HG03354 (cell line): ENCODE data around the gene P3H4.

Experiments used
- ATAC-seq: cut with Tn5 transposase; IDR thresholded peaks from one replicate; pipeline ENCODE4 v1.9.1; 2021; ENCODE audit warnings: mild to moderate bottlenecking; ENCODE audit not compliant: unreplicated experiment, poor library complexity, severe bottlenecking

Gene P3H4

DNA sequence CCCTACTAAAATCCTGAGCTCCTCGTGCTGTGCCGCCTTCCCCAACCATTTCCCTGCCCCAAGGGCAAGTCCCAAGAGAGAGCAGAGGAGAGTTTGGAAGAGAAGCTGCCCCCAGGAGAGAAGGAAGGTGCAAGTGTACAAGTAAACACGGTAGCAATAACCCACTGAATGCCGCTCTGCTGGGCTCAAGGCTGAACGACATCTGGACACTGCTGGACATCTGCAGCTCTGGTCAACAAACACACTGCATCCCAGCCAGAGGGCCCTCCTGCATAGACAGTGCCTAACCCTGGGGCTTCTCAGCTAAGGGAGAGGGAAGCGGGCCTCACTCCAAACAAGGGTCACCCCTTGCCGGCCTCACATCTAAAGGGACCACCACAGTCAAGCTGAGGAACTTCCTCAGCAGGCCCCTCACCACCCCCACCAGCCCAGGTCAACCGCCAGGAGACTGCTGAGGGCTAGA lies 38.0 kb downstream of the P3H4 start:
- no peak for ATAC-seq

- ATAC-seq, result no peak
Measured at GRCh38 chr17:41773190-41773588, 38.6 kb downstream of the P3H4 start.

GRCh38 chr17:41772586-41773189 lies 39.1 kb downstream of the P3H4 start:
- ATAC-seq, result no peak

GRCh38 chr17:41772218-41772585 lies 39.5 kb downstream of the P3H4 start:
- no peak for ATAC-seq

GRCh38 chr17:41771389-41772206 lies 40.2 kb downstream of the P3H4 start:
- ATAC-seq, result no peak

DNA sequence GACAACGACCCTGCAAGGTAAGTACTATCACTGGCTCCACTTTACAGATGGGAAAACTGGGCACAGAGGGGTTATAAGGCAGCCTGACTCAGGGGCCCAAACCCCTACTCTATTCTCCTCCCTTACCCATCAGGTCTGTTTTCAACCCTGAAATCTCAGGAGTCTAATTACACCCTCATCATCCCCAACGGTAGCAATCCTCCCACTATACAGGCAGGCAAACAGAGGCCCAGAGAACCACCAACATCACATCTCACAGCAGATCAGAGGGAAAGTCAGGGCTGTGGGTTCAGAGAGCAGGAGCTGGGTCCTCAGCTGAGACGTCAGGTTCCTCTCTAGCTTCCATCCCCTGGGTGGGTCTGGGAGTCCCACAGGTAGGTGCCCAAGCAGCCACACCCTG lies 41.8 kb downstream of the P3H4 start:
- ATAC-seq, result no peak

DNA sequence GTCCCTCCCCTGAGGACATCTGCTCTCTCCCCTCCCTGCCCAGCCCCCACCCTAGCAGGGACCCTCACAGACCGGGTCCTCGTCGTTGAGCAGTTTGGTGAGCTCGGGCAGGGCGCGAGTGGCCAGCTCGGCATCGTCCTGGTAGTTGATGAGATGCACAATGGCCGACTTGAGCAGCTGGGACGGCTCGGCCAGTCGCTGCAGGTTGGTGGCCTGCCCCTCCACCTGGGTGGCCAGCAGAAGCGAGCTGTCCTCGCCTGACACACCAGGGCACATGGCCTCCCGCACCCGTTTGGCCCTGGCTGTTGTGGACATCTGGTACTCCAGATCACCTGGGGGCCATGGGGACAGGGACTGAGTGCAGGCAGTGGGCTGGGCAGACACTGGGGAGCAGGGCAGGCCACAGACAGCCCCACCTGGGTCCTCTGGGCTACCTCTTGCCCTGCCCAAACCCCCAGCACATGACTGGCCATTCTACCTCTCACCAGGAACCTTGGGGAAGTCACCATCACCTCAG lies 42.3 kb downstream of the P3H4 start:
- no peak for ATAC-seq

DNA sequence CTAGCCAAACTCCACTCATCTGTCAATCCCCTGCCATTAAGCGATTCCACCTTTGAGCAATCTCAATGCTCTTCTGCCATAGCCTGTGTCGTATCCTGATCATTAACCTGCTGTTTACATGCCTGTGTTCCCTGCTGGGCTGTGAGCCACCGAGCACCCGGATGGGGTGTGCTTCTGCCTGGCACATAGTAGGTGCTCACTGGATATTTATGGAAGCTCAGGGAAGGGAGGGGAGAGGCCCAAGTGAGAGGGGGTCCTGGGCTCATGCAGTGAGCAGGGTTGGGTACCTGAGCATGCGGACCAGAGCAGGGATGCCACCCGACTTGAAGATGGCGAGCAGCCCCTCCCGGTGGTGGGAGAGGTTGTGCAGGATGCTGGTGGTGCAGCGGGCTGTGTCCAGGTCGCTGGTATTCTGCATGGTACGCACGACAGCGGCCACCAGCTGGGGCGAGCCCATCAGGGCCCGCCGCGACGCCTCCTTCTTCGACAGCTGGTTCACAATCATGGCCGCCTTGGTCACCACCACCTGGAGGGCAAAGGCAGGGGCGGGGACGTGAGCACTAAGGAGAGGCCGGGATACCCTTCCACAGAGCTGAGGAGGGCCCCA lies 43.0 kb downstream of the P3H4 start:
- ATAC-seq, result no peak

DNA sequence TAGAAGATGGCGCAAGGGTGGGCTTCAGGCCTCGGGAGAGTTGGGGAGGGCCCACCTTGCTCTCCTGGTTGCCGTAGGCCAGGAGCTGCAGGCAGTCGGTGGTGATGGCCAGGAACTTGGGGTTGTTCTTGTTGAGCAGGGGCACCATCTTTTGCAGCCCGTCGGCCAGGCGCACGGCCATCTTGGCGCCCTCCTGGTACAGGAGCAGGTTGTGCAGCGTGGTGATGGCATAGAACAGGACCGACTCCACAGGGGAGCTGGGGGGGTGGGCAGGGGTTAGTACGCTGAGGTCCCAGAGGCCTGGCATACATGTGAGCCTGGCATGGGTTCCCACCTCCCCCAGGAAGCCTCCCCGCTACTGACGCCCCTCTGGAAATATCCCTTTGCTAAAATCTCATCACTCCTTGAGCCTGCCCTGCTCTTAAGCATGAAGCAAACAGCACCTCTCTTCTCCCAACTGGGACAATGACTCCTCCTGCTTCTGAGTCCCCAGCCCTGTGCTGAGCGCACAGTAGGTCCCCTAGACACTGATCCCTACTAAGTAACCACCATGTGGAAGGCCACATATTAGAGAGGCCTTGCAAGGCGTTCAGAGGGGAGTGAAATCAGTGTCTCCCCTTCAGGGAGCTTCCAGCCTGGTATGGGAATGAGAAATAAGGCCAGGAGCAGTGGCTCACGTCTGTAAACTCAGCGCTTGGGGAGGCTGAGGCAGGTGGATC lies 44.3 kb downstream of the P3H4 start:
- ATAC-seq, result no peak

- ATAC-seq, result no peak
Measured at GRCh38 chr17:41766135-41766534, 45.6 kb downstream of the P3H4 start.

DNA sequence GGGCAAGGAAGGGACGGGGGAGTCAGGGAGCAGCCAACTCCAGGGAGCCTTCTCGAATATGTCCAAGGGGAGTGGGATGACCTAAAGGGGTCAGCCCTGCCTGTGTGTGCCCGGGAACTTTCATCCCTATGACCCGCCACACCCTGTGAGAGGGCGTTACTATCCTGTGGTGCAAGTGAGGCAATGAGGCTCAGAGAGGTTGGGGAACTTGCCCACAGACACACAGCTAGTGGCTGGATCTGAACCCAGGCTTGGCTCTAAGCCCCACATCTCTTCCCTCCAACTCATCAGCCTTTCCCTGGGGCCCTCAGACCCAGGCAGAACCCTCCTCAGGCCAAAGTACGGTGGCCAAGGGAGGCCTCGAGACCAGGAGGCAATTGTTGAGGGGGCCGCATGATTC lies 48.4 kb downstream of the P3H4 start:
- ATAC-seq, result no peak

GRCh38 chr17:41762841-41763240 lies 48.9 kb downstream of the P3H4 start:
- ATAC-seq, result no peak

DNA sequence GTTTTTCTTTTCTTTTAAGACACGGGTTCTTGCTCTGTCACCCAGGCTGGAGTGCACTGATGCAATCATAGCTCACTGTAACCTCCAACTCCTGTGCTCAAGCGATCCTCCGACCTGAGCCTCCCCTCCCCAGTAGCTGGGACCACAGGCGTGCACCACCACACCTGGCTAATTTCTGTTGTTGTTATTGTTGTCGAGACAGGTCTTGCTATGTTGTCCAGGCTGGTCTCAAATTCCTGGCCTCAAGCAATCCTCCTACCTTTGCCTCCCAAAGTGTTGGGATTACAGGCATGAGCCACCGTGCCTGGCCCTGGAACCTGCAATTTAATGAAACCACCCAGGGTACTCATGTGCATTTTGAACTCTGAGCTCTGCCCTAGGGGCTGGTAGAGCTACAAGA lies 49.4 kb downstream of the P3H4 start:
- ATAC-seq, result no peak

GRCh38 chr17:41760878-41761277 lies 50.9 kb downstream of the P3H4 start:
- no peak for ATAC-seq

DNA sequence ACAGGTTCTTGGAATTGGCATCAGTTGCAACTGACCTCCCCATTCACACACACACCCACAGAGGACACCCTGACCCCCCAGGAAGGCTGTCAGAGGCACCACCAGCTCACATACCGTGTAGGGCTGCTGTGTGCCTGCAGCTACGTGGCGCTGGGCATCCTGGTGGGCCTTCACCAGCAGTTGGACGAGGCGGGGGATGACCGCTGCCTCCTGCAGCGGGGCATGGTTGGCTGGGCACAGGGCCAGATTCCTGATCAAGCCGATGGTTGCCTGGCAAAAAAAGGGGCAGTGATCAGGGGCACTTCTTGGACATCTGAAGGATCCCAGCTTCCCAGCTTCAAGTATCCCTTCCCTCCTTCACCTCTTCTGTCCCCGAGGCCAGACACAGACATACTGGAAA lies 53.1 kb downstream of the P3H4 start:
- no peak for ATAC-seq

DNA sequence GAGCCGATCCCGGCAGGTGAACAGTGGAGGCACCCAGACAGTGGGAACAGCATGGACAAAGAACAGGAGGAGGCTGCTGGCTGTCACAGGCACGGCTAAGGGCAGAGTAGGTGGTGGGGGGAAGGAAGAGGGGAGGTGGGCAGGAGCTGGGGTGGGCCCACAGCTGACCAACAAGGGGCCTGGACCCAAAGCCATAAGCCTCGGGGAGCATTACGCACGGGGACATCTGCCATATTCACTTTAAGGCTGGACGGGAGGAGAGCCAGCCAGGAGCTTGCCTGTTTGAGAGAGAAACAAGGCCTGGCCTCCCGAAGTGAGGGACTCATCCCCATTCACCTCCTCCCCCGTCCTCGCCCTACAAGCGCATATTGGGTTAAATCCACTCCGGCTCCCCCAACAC lies 57.7 kb downstream of the P3H4 start:
- no peak for ATAC-seq
